Measurements from ENCODE around the gene DDX41.

DNA sequence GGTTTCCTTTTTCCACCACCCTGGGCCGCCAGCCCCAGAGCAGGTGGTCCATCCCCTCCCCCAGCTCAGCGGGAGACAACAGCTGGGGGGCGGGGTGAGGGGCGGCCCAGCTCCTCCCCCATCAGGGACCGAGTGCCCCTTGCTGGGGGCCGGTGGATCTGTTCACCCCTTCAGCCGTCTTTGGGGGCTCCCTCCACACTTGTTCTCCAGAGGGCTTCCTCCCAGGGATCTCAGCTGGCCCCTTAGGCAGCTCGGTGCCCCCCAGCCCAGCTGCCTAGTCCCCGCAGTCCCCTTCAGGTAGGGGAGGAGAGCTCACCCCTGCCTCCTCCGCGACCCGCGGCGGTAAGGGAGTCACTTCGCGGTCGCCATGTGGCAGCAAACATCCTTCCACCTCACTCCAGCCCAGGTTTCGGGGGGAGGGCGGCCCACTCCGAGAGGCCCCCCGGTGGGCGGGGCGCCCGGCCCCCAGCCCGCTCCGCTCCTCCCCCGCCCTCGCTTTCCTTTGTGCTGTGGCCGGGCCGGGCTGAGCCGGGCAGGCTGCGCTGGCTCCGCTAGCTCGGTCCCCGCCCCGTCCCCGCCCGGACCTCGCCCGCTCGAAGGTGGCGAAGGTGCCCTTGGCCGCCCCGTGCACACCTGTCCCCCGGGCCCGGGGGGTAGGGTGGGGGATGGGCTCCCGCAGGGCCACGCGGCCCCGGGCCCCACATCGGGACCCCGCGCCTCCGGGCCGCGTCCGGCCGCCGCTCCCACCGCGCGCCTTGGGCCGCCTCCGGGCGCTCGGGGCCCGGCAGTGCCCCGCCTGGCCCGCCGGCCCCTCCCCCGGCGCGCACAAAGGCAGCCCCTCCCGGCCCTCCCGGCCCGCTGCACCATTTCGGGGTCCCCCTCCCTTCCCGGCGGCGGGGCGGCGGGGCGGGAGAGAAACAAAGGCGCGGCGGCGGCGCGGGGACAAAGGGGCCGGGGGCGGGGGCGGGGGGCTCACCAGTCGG is 44.0 kb downstream of the DDX41 start:
- TF ChIP-seq, protein P1, sequence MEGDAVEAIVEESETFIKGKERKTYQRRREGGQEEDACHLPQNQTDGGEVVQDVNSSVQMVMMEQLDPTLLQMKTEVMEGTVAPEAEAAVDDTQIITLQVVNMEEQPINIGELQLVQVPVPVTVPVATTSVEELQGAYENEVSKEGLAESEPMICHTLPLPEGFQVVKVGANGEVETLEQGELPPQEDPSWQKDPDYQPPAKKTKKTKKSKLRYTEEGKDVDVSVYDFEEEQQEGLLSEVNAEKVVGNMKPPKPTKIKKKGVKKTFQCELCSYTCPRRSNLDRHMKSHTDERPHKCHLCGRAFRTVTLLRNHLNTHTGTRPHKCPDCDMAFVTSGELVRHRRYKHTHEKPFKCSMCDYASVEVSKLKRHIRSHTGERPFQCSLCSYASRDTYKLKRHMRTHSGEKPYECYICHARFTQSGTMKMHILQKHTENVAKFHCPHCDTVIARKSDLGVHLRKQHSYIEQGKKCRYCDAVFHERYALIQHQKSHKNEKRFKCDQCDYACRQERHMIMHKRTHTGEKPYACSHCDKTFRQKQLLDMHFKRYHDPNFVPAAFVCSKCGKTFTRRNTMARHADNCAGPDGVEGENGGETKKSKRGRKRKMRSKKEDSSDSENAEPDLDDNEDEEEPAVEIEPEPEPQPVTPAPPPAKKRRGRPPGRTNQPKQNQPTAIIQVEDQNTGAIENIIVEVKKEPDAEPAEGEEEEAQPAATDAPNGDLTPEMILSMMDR (IDR thresholded peaks at IDR 0.05), result no peak
- TF ChIP-seq POLR2A (IDR thresholded peaks at IDR 0.05), result no peak

Data from tibial nerve (tissue), 3 donors.